ENCODE measurements around the gene FAM222B.

- peak in 1 of 6 experiments; percentile 21 for TF ChIP-seq CTCF (IDR thresholded peaks at IDR 0.05)
- no peak for TF ChIP-seq POLR2A (IDR thresholded peaks at IDR 0.05)
Observed at GRCh38 chr17:28747051-28747691, 95.4 kb downstream of the FAM222B start.
